GM18505 (cell line): ENCODE data around the gene PLEK.

ENCODE experiments used
- ATAC-seq: cut with Tn5 transposase; IDR thresholded peaks from one replicate; pipeline ENCODE4 v1.9.1; 2021; ENCODE audit not compliant: unreplicated experiment
- POLR2A ChIP-seq: IDR thresholded peaks from 4 replicates; pipeline ENCODE4 v1.6.1; 2011; ENCODE audit warnings: borderline replicate concordance; ENCODE audit not compliant: insufficient read depth, insufficient read length; ENCODE audit errors: extremely low read depth

Gene PLEK

GRCh38 chr2:68420254-68420910 is 55.3 kb downstream of the PLEK start:
- no peak for ATAC-seq

GRCh38 chr2:68423966-68424650 is 59.0 kb downstream of the PLEK start:
- peak; percentile 85 for ATAC-seq
- no peak for TF ChIP-seq POLR2A

More at GRCh38 chr2:68420254-68420910, 55.3 kb downstream of the PLEK start:
- no peak for TF ChIP-seq POLR2A

- no peak for ATAC-seq
- TF ChIP-seq POLR2A: no peak
Measured at GRCh38 chr2:68425503-68425902, 60.4 kb downstream of the PLEK start.

GRCh38 chr2:68426446-68426845 is 61.4 kb downstream of the PLEK start:
- TF ChIP-seq POLR2A: no peak
- ATAC-seq: no peak

GRCh38 chr2:68426848-68427579 is 61.9 kb downstream of the PLEK start:
- TF ChIP-seq POLR2A: no peak
- ATAC-seq: no peak

GRCh38 chr2:68428126-68428525 is 63.0 kb downstream of the PLEK start:
- no peak for TF ChIP-seq POLR2A
- ATAC-seq: no peak

- no peak for ATAC-seq
- TF ChIP-seq POLR2A: no peak
Measured at GRCh38 chr2:68428746-68429145, 63.7 kb downstream of the PLEK start.

GRCh38 chr2:68429311-68429826 is 64.3 kb downstream of the PLEK start:
- no peak for TF ChIP-seq POLR2A
- no peak for ATAC-seq

GRCh38 chr2:68431316-68431972 is 66.4 kb downstream of the PLEK start:
- TF ChIP-seq POLR2A: no peak
- no peak for ATAC-seq

DNA sequence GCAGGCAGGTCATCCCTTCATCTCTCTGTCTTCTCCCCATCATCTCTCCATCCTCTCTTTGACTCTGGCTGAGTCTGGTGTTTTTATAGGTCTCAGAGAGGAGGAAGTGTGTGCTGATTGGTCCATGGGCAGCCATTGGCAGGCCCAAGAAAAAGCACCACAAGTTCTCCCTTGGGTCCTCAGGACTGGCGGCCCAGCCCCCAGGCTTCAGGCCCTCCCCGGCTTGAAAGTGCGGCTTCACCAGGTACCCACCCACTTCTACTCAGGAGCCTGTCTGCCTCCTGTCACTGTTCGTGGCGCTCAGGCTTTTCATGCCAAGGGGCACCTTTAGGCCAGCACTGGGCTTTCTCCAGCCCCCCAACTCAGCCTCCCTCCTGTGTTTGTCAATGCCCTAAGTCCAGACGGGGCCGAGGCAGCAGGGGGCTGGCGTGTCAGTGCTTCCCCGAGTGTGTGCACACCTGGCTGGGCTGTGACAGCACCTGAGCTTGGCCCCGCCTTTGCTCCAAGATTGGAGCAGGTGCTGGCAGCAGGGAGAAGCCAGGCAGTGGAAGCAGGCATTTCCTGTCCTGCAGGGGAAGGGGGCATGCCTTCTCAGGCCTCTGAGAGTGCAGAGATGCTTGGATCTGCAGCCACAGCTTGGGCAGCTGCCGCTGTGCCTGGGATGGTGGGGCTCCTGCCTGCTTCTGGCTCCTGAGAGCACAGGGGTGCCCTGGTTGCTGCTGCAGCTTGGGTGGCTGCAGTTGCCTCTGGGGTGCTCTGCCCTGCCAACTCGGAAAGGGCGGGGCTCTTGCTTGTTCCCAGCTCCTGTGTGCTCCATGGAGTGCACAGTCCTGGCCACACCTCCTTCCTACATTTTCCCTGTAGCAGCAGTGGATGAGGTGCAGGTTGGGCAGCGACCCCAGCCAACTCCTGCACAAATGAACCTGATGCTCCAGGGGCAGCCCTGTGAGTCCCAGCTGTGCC is 67.9 kb downstream of the PLEK start:
- TF ChIP-seq POLR2A: no peak
- ATAC-seq: no peak

- ATAC-seq: no peak
Measured at GRCh38 chr2:68434981-68435380, 69.9 kb downstream of the PLEK start.

DNA sequence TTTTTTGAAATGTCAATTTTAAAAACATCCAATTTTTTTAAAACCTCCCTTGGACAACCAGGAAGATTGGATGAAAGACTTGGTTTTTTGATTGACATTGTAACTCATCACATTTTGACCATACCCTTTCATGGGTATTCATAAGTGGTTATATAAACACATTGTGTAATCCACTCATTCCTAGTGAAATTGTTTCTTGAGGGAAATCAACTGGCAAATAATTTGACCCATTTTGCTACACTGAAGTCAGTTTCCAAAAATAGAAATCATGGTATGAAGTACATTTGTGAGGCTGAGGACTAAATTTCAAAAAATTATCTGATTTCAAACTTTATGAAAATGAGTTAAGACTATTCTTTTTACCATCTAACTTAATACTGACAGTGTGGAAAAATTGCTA is 70.5 kb downstream of the PLEK start:
- ATAC-seq: no peak
- TF ChIP-seq POLR2A: no peak

More at GRCh38 chr2:68434981-68435380, 69.9 kb downstream of the PLEK start:
- TF ChIP-seq POLR2A: no peak
